Fibroblast of villous mesenchyme (primary cell): ENCODE results near the gene ZDHHC21. TPM values are rescaled to one million over a fixed set of nuclear protein-coding genes. Genes with fewer than 3 reads are reported as not detected.

ENCODE experiments used
- DNase-seq: peaks from one replicate; pipeline ENCODE4 v3.0.0-alpha.2; 2010; ENCODE audit warnings: low read depth
- H3K4me3 ChIP-seq: 2 replicates; pipeline ENCODE4 v1.5.1; 2011; ENCODE audit warnings: low read depth, mild to moderate bottlenecking, low read length
- total RNA-seq: library from RNA; depleted of rRNA; stranded (reverse); fragments of >200 nt; gene quantifications from 2 replicates; pipeline ENCODE4 v1.2.3, GENCODE V29; 2012
- TF ChIP-seq, protein P1 (sequence below): IDR thresholded peaks from 2 replicates; pipeline ENCODE4 v1.5.1; 2012; ENCODE audit warnings: low read depth, mild to moderate bottlenecking, low read length; ENCODE audit not compliant: insufficient read depth

ZDHHC21 gene
- total RNA-seq, 1 donor: 17.3 TPM

- H3K4me3 ChIP-seq: no peak within 1 kb of the TSS
- DNase-seq: no peak
- TF ChIP-seq, protein P1, sequence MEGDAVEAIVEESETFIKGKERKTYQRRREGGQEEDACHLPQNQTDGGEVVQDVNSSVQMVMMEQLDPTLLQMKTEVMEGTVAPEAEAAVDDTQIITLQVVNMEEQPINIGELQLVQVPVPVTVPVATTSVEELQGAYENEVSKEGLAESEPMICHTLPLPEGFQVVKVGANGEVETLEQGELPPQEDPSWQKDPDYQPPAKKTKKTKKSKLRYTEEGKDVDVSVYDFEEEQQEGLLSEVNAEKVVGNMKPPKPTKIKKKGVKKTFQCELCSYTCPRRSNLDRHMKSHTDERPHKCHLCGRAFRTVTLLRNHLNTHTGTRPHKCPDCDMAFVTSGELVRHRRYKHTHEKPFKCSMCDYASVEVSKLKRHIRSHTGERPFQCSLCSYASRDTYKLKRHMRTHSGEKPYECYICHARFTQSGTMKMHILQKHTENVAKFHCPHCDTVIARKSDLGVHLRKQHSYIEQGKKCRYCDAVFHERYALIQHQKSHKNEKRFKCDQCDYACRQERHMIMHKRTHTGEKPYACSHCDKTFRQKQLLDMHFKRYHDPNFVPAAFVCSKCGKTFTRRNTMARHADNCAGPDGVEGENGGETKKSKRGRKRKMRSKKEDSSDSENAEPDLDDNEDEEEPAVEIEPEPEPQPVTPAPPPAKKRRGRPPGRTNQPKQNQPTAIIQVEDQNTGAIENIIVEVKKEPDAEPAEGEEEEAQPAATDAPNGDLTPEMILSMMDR: no peak
Measured at GRCh38 chr9:14722391-14723035, 29.3 kb upstream of the ZDHHC21 start, which contains the start of gene CER1. TSS of gene CER1 (minus strand) at chr9:14722733. CDS start at chr9:14722672, 61 bp downstream.

GRCh38 chr9:14719231-14719923 is 26.1 kb upstream of the ZDHHC21 start:
- no peak overlapping the region for H3K4me3 ChIP-seq
- no peak for DNase-seq
- TF ChIP-seq, protein P1: no peak

DNA sequence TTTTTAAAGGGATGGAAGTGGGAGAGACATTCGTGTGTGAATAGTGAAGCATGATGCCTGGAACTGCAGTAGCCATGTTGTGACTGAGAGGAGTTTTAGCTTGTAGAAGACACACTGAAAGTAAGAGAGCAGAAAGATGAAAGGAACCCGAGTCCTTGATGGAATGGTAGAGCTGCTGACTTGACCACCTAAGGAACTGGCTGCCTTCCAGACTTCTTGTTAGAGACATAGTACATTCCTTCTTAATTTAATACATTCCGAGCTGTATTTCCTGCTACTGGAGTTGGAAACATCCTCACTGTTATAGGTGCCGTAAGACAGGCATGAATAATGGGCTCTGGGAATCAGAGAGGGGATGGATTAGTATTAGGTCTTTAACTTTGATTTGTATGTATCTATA is 21.9 kb upstream of the ZDHHC21 start:
- TF ChIP-seq, protein P1: no peak
- H3K4me3 ChIP-seq: no peak overlapping the region
- no peak for DNase-seq

GRCh38 chr9:14713187-14713767 is 20.0 kb upstream of the ZDHHC21 start:
- DNase-seq: no peak
- TF ChIP-seq, protein P1: no peak
- no peak overlapping the region for H3K4me3 ChIP-seq

- TF ChIP-seq, protein P1: no peak
- peak; percentile 53 for DNase-seq
Measured at GRCh38 chr9:14710804-14711203, 17.6 kb upstream of the ZDHHC21 start.

DNA sequence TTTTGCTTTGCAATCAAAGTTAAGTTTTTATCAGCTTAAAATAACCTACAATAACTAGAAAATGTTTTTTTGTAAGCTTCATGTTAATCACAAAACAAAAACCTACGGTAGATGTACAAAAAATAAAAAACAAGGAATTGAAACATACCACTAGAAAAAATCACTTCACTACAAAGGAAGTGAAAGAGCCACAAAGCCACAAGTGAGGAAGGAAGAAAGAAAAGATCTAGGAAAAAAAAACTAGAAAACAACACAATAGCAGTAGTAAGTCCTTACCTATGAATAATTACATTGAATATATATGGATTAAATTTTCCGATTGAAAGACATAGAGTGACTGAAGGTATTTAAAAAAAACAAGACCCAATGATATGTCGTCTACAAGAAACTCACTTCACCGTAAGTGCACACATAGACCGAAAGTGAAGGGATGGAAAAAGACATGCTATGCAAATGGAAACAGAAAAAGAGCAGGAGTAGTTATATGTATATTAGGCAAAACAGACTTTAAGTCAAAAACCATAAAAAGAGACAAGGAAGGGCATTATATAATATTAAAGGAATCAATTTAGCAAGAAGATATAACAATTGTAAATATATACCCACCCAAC is 13.4 kb upstream of the ZDHHC21 start:
- TF ChIP-seq, protein P1: no peak
- no peak overlapping the region for H3K4me3 ChIP-seq
- no peak for DNase-seq

More at GRCh38 chr9:14710804-14711203, 17.6 kb upstream of the ZDHHC21 start:
- no peak overlapping the region for H3K4me3 ChIP-seq
